Pulmonary artery endothelial cell (primary cell): ENCODE measurements around the gene TGFBR1. TPM values are rescaled to one million over a fixed set of nuclear protein-coding genes. Genes with fewer than 3 reads are reported as not detected.

Experiments
- DNase-seq: peaks from one replicate; pipeline ENCODE4 v3.0.0-alpha.2; 2011; ENCODE audit warnings: low read depth, low spot score
- total RNA-seq: library from RNA; depleted of rRNA; stranded (reverse); fragments of >200 nt; gene quantifications from 2 replicates; pipeline ENCODE4 v1.2.3, GENCODE V29; 2014

The TGFBR1 gene
- total RNA-seq, 1 donor from 2014 or later, result 14.8 TPM

DNA sequence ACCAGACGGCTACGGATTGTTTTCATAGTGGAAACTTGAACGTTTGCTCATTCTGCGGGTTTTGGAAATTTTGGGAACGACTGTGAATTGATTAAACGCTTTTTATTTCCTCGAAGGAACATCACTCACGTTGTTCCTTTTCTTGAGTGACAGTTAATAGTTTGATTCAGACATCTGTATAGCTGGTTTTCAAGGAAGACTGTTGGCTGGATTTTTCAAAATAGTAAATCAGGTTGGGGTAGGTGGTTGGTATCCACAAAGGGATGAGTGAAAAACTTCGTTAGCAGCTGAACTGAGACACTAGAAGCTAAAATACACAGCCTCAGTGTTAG, 1.1 kb downstream of the TGFBR1 start:
- DNase-seq, result no peak

- DNase-seq, result no peak
These were observed 2.5 kb downstream of the TGFBR1 start for GRCh38 chr9:99107421-99107820.

GRCh38 chr9:99108131-99108530, 3.2 kb downstream of the TGFBR1 start:
- DNase-seq, result no peak

- no peak for DNase-seq
These were observed 4.6 kb downstream of the TGFBR1 start for GRCh38 chr9:99109522-99109921.

DNA sequence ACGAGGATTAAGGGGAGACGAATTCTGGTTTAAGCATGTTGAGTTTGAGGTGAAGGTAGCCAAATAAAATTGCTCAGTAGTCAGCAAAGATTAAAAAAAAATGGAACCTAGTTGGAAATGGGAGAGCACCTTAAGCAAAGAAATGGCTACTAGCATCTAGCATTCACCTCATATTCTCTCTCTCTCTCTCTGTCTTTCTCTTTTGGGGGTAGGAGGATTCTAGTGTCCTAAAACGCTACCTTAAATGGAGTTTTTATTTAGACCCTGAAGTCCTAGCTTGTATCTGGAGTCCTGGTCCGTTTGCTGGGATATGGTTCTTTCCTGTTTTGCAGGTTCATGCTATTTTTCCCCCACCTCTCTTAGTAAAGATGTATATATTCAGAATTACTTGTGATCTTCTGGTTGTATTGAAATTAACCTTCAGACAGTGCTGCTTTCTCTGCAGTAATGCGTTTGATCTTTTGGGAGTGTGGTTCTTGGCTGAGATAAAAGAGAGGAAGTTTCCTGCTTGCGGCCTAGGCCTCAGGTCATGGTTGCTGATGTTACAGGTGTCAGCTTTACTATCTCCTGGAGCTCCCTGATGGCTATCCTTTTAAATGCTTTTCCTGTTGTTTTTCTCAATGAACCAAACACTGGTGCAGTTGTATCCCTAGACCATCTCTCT, 8.0 kb downstream of the TGFBR1 start:
- no peak for DNase-seq

- DNase-seq, result no peak
These were observed 8.6 kb downstream of the TGFBR1 start for GRCh38 chr9:99113414-99114048.

- DNase-seq, result no peak
These were observed 9.1 kb downstream of the TGFBR1 start for GRCh38 chr9:99114049-99114440.

DNA sequence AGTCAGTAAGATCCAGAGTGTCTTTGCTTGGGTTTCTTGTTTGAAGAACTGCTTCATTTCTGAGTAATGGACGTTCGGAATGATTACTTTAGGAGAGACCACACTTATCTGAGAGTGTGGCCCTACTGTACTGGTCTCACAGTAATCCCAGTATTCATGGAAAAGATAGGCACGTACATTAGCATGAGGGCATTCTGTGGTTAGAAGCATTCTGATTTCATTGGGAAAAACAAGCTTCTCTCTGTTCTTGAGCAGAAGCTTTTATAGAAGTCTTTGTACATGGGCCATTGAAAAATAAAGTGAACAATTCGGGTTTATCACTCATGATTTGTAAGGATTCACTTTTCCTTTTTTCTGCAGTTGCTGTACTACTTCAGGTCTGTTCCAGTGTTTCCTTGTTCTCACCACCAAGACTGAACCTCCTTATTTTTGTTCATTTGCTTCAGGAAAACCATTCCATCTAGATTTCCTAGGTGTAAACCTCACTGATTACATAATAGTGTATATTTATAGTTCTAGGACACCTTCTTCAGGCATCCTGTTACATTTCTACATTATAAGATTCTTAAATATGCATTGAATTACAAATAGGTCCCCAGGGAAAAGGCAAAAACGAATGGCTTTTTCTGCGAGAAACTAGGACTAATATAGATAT, 10.1 kb downstream of the TGFBR1 start:
- DNase-seq, result no peak

DNA sequence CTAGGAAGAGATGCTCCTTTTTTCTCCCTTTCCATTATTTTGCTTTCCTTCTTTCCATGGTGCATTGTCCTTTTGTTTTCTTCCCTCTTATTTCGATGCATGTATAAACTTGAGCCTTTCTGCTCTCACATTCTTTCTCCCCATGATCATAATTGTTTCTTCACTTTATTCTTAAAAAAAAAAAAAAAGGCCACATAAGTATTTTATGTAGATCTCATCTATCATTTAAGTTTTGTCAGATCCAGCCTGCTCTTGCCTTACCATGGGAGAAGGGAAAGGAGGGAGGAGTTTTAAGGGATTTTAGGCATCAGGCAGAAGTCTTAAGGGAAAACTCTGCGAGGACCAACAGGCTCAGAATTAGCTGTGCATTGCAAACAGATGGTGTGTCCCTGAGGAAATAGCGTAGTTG, 11.1 kb downstream of the TGFBR1 start:
- DNase-seq, result no peak

DNA sequence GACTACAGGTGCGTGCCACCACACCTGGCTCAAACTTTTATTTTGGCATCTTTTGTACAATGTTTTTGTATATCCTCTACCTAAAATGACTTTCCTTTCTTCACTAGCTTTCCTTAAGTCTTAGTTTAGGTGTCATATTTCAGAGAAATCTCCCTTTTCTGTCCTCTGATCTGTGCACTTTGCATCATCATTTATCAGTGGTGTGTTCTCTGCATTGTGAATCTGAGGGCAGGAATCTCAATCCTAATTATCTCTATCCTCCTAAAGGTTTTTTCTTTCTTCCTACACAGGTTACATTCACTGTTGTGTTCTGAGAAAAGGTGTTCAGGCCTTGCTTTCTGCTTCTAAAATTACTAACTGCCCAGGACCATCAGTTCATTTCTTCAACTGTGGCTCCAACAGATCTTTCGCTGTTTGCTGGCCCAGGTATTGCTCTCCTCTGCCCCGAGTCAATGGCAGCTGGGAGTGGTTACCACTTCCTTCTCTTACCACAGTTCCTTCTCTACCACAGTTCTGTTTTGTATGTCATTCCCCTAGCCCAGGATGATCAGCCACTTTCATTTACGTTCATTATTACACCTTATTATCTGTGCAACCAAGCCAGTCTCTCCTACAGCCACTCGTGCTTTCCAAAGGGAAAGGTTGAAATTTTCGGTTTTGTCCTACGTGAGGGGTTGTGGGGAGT, 14.0 kb downstream of the TGFBR1 start:
- no peak for DNase-seq

GRCh38 chr9:99119976-99120655, 15.2 kb downstream of the TGFBR1 start:
- DNase-seq, result no peak

GRCh38 chr9:99121604-99122003, 16.7 kb downstream of the TGFBR1 start:
- DNase-seq, result no peak

- DNase-seq, result no peak
These were observed 19.8 kb downstream of the TGFBR1 start for GRCh38 chr9:99124534-99125255.

- DNase-seq, result no peak
These were observed 20.5 kb downstream of the TGFBR1 start for GRCh38 chr9:99125446-99125845.

DNA sequence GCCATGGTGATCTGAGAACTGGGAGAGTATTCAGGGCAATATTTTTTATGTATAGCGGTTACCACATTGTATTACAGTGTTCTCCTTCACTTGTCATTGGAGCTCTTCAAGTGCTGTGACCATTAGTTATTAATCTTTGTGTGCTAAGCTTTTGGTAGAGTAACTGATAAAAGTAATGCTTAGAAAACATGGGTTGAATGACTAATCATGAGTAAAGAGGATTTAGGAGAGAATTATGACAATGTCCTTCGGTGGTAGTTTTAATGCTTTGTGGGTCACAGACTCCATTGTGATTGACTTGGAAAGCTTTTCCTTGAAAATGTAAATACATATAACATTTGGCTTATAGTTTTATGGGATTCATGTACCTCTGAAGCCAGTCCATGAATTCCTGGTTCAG, 21.4 kb downstream of the TGFBR1 start:
- no peak for DNase-seq

DNA sequence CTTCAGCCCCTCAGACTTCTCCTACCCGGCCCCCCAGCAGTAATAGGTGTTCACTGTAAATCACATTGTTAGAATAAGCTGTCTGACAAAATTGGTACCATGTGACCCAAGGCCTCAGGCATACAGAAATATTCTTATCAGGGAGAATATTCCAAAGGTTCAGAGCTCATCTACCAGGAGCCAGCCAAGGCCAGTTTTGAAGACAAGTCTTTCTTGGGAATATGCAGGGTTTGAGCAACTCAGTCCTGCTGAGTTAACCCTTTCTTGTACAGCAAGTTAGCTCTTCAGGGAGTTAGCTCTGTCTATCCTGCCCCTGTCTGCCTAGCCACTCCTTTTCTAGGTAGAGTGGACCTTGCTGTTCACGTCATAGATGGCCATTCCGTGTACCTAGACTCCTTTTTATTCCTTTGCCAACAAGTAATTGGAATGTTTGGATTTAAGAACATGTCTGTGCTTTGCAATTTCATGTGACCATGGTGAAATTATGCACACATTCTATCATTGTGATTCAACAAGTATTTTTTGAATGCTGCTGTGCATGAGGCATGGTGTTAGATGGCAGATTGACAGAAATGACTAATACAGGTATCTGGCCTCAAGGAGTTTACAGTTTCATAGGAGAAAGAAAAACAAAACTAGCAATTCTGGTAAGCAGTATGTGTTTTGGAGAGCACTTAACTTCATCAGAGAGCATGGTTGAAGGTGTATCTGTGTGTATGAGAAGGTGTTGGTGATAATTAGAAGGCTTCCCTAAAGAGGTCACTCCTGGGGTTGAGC, 22.6 kb downstream of the TGFBR1 start:
- no peak for DNase-seq

DNA sequence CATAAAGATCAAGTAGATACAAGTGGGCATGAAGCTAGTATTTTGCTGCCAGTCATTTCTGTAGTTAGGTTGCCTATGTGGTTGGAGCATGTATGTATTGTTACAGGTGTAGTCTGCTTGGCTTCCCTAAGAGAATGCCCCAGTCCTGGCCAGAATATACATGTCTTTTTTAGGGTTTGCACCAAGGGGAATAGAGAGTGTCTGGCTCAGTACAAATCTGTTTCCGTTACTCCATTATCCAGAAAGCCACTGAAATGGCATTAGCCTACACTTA, 23.2 kb downstream of the TGFBR1 start:
- DNase-seq, result no peak

DNA sequence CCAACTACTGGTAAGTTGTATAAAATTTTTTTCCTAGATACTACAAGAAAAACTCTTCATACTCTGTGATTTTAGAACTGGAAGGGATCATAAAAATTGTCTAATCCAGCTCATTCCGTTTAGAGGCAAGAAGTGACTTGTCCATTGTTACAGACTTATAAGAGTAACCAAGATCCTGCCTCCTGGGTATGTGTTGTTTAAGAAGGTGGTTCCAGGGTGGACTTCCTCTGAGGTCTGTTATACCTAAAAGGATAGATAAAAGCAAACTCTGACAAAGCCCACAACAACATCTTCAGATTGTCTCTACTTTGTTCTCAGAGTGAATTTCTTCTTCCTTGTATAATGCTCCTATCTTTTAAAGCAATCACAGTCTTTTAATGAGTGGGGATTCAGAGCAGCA, 24.2 kb downstream of the TGFBR1 start:
- no peak for DNase-seq

- no peak for DNase-seq
These were observed 25.2 kb downstream of the TGFBR1 start for GRCh38 chr9:99130069-99130468.

GRCh38 chr9:99133145-99133544, 28.2 kb downstream of the TGFBR1 start:
- no peak for DNase-seq

- no peak for DNase-seq
These were observed 30.0 kb downstream of the TGFBR1 start for GRCh38 chr9:99134893-99135341.
